AG04450 (cell line): ENCODE data around the gene SLC12A7. TPM values are rescaled to one million over a fixed set of nuclear protein-coding genes. Genes with fewer than 3 reads are reported as not detected.
"Not testable (repeated sequence)": the region's sequence is repeated elsewhere in the genome, so short reads cannot be mapped to it uniquely, and the experiment has no call there.

Source experiments
- CTCF ChIA-PET: fragments of 300-600, 350-600 bp; formaldehyde crosslinking; extraction: SDS; loops from one replicate; lab custom pipeline; 2022; ENCODE audit warnings: antibody characterized with exemption, inconsistent platforms; lab: Charles Lee
- POLR2A ChIA-PET: fragments of 350-600 bp; formaldehyde crosslinking; extraction: SDS; loops from one replicate; lab custom pipeline; 2021; ENCODE audit warnings: antibody characterized with exemption, inconsistent platforms; lab: Yijun Ruan, JAX
- DNase-seq: peaks from one replicate; pipeline ENCODE4 v3.0.0-alpha.2; 2011; ENCODE audit warnings: low read depth, low spot score
- H3K27ac ChIP-seq: one replicate; pipeline ENCODE4 v1.5.1; 2012; ENCODE audit warnings: low read depth, low read length, control low read depth
- H3K27me3 ChIP-seq: one replicate; pipeline ENCODE4 v1.6.0; 2012; ENCODE audit warnings: low read length; ENCODE audit not compliant: control insufficient read depth, insufficient read depth
- H3K4me3 ChIP-seq: 2 replicates; pipeline ENCODE4 v1.5.1; 2011; ENCODE audit warnings: mild to moderate bottlenecking, low read depth, low read length, control low read depth
- H3K9me3 ChIP-seq: 2 replicates; pipeline ENCODE4 v1.5.1; 2012; ENCODE audit warnings: low read length; ENCODE audit not compliant: control insufficient read depth, insufficient read depth
- polyA plus RNA-seq: library from polyadenylated mRNA; depleted of rRNA; stranded (reverse); fragments of >200 nt; gene quantifications from 2 replicates; pipeline ENCODE4 v1.2.3, GENCODE V29; 2011
- TF ChIP-seq, protein P1 (sequence below): IDR thresholded peaks from 2 replicates; pipeline ENCODE4 v1.5.1; 2011; ENCODE audit warnings: low read depth, low read length, control low read depth, inconsistent platforms

The SLC12A7 gene
- polyA plus RNA-seq, 1 experiment: 0.56 TPM

DNA sequence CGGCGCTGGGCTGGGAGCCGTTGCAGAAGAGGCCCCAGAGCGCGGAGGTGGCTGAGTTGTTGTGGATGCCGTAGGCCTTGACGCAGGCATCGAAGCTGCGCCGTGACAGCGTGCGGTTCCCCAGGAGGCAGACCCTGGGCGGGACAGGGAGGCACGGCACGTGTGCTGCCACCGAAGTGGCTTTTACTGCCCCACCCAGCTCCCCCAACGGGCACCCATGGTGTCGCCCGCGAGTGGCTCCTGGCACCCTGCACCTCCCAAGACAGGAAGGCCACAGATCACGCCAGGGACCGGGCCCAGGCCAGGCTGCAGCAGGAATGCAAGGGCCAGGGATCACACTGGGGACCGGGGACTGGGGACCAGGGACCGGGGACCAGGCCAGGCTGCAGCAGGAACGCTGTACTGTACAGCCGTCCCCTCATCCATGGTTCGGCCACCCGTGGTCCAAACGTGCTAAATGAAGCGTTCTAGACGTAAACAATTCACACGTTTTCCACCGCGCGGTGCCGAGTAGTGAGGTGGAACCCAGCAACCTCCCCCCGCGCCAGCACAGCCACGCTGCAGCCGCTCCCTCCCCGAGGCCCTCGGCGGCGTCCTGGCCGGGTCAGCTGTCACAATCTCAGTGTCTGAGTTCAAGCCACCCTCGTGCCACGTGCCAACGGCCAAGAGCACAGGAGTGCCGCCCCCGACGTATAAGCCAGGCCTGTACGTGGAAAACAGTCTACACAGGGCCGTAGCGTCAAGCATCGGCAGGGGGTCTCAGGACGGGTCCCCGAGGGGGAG, 27.8 kb downstream of the SLC12A7 start:
- CTCF ChIA-PET: no interaction called here
- POLR2A ChIA-PET: no interaction called here
- H3K27ac ChIP-seq: no peak overlapping the region
- TF ChIP-seq, protein P1, sequence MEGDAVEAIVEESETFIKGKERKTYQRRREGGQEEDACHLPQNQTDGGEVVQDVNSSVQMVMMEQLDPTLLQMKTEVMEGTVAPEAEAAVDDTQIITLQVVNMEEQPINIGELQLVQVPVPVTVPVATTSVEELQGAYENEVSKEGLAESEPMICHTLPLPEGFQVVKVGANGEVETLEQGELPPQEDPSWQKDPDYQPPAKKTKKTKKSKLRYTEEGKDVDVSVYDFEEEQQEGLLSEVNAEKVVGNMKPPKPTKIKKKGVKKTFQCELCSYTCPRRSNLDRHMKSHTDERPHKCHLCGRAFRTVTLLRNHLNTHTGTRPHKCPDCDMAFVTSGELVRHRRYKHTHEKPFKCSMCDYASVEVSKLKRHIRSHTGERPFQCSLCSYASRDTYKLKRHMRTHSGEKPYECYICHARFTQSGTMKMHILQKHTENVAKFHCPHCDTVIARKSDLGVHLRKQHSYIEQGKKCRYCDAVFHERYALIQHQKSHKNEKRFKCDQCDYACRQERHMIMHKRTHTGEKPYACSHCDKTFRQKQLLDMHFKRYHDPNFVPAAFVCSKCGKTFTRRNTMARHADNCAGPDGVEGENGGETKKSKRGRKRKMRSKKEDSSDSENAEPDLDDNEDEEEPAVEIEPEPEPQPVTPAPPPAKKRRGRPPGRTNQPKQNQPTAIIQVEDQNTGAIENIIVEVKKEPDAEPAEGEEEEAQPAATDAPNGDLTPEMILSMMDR: no peak
- no peaks in the 10 kb centered on the region for H3K27me3 ChIP-seq
- H3K4me3 ChIP-seq: no peak overlapping the region
- peaks cover 82% of the 10 kb centered on the region for H3K9me3 ChIP-seq
- DNase-seq: no peak

DNA sequence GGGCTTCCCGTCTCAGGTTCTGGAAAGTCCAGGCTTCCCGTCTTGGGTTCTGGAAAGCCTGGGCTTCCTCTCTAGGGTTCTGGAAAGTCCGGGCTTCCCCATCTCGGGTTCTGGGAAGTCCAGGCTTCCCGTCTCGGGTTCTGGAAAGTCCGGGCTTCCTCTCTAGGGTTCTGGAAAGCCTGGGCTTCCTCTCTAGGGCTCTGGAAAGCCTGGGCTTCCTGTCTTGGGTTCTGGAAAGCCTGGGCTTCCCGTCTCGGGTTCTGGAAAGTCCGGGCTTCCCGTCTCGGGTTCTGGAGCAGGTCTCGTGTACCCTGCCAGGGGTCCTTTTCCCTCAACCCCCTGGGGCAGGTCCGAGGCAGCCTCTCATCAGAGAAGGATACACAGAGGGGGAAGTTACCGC, 28.8 kb downstream of the SLC12A7 start:
- POLR2A ChIA-PET, H3K27me3 ChIP-seq, DNase-seq, CTCF ChIA-PET, H3K27ac ChIP-seq, H3K4me3 ChIP-seq: not testable (repeated sequence)
- H3K9me3 ChIP-seq: peaks cover 81% of the 10 kb centered on the region

DNA sequence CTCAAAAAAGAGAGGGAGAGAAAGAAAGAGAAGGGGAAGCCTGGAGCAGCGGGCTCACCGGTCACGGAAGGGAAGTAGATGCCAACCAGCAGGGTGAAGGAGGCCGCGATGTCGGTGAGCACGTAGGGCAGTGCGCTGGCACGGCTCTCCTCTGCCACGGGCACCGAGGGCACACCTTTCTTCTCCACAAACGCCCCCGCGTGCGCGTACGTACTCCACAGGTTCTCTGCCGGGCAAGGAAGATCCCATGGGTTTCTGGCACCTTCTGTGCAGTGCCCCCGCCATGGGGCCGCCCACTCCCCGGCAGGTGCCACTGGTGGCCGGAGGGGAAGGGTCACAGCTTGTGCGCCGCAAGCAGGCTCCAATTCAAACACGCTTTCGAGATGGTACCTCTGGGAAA, 30.3 kb downstream of the SLC12A7 start:
- ChIA-PET CTCF (no interaction called here), POLR2A (no interaction called here)
- Histone ChIP-seq H3K27me3 (no peaks in the 10 kb centered on the region), H3K4me3 (no peak overlapping the region), H3K27ac (no peak overlapping the region), H3K9me3 (peaks cover 82% of the 10 kb centered on the region)
- TF ChIP-seq, protein P1: no peak
- no peak for DNase-seq

DNA sequence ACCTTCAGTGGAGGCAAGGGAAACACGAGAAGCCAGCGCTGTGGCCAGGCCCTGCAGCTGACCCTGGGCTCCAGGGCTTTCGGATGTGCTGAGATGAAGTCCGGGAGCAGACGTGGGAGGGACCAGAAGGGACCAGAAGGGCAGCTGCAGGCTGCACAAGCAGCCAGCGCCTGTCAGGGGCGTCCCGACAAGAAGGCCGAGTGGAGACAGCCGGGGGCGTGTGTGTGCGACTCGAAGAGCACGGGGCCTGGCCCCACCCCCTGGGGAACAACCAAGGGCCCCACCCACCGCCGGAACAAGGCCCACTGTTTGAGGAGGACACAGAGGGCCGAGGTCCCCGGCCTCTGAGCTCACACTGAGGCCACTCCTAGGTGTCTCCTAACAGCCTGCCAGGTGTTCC, 31.4 kb downstream of the SLC12A7 start:
- Histone ChIP-seq H3K9me3 (peaks cover 83% of the 10 kb centered on the region), H3K4me3 (no peak overlapping the region), H3K27ac (no peak overlapping the region), H3K27me3 (no peaks in the 10 kb centered on the region)
- ChIA-PET CTCF (no interaction called here), POLR2A (no interaction called here)
- DNase-seq: no peak
- TF ChIP-seq, protein P1: no peak

DNA sequence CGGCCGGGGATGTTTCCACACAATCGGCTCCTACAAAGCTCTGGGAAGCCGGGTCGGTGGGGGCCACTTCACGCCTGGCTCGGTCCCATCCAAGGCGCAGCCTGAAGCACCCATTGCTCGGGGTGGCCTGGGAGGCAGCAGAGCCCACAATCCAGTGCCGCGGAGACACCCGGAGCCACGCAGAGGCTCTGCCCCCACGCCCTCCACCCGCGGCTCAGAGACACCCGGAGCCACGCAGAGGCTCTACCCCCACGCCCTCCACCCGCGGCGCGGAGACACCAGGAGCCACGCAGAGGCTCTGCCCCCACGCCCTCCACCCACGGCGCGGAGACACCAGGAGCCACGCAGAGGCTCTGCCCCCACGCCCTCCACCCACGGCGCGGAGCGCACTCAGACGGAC, 31.9 kb downstream of the SLC12A7 start:
- no peak overlapping the region for H3K27ac ChIP-seq
- TF ChIP-seq, protein P1: no peak
- no peak overlapping the region for H3K4me3 ChIP-seq
- ChIA-PET POLR2A (no interaction called here), CTCF (no interaction called here)
- DNase-seq: no peak
- H3K27me3 ChIP-seq: no peaks in the 10 kb centered on the region
- peaks cover 83% of the 10 kb centered on the region for H3K9me3 ChIP-seq
